ENCODE data around the gene STUM.

The STUM gene

GRCh38 chr1:226519716-226520598 is 28.6 kb upstream of the STUM start:
- H3K9ac ChIP-seq (ENCODE audit: low read depth in 1 of 2, low read length in 2 of 2), result no peak overlapping the region
- H3K27me3 ChIP-seq (ENCODE audit: control insufficient read depth in 1 of 2, insufficient read depth in 2 of 2, low read length in 2 of 2), result no peaks in the 10 kb centered on the region
- no peaks in the 10 kb centered on the region for H3K36me3 ChIP-seq (ENCODE audit: control insufficient read depth in 1 of 2, insufficient read depth in 2 of 2, low read length in 2 of 2)
- H3K4me1 ChIP-seq (ENCODE audit: control insufficient read depth in 1 of 2, insufficient read depth in 2 of 2, low read length in 2 of 2), result peaks cover 0 to 5% of the 10 kb centered on the region in 2 donors
- H3K27ac ChIP-seq (ENCODE audit: low read depth, low read length), result no peak overlapping the region
- no peaks in the 10 kb centered on the region for H3K9me3 ChIP-seq (ENCODE audit: control insufficient read depth in 1 of 2, low read length in 2 of 2)
- H3K4me3 ChIP-seq (ENCODE audit: low read depth in 1 of 2, low read length in 2 of 2), result no peak overlapping the region

DNA sequence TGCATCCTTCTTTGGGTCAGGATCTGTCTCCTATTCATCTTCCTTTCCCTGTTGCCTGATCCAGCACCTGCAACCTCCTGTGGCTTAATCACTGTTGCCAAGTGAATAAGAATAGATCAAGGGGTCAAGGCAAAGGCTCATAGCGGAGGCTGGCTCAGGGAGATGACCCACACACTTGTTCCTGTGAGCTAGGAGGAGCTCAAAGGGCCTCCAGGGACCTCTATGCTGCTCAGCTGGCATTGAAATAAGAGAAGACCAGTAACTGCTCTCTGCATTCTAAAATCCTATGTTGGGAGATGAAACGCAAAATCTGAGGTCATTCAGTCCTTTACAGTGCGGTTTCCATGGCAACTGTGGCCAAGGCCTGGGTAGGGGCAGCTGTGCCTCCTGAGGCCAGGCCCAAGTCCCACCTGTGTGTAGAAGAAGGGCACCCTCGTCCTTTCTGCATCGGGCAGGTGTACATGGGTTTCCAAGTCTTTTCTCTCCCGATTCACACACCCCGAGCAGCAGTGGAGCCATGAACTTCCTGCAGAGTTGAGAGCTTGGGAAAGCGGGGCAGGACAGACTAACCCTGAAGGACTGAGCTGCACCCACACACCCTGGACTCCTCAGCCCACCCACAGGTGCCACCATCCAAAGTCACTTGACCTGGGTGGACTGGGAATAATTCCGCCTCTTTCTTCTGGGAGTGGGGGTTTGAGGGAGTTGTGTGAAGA is 27.8 kb upstream of the STUM start:
- Histone ChIP-seq H3K27ac (ENCODE audit: low read depth, low read length) (no peak overlapping the region), H3K27me3 (ENCODE audit: control insufficient read depth in 1 of 2, insufficient read depth in 2 of 2, low read length in 2 of 2) (no peaks in the 10 kb centered on the region), H3K9ac (ENCODE audit: low read depth in 1 of 2, low read length in 2 of 2) (no peak overlapping the region), H3K4me1 (ENCODE audit: control insufficient read depth in 1 of 2, insufficient read depth in 2 of 2, low read length in 2 of 2) (peaks cover 0 to 5% of the 10 kb centered on the region in 2 donors), H3K36me3 (ENCODE audit: control insufficient read depth in 1 of 2, insufficient read depth in 2 of 2, low read length in 2 of 2) (no peaks in the 10 kb centered on the region), H3K9me3 (ENCODE audit: control insufficient read depth in 1 of 2, low read length in 2 of 2) (no peaks in the 10 kb centered on the region), H3K4me3 (ENCODE audit: low read depth in 1 of 2, low read length in 2 of 2) (no peak overlapping the region)

GRCh38 chr1:226523646-226524406 is 24.7 kb upstream of the STUM start:
- Histone ChIP-seq H3K4me1 (ENCODE audit: control insufficient read depth in 1 of 2, insufficient read depth in 2 of 2, low read length in 2 of 2) (peaks cover 0 to 5% of the 10 kb centered on the region in 2 donors), H3K9me3 (ENCODE audit: control insufficient read depth in 1 of 2, low read length in 2 of 2) (no peaks in the 10 kb centered on the region), H3K36me3 (ENCODE audit: control insufficient read depth in 1 of 2, insufficient read depth in 2 of 2, low read length in 2 of 2) (no peaks in the 10 kb centered on the region), H3K9ac (ENCODE audit: low read depth in 1 of 2, low read length in 2 of 2) (no peak overlapping the region), H3K27me3 (ENCODE audit: control insufficient read depth in 1 of 2, insufficient read depth in 2 of 2, low read length in 2 of 2) (no peaks in the 10 kb centered on the region), H3K27ac (ENCODE audit: low read depth, low read length) (no peak overlapping the region), H3K4me3 (ENCODE audit: low read depth in 1 of 2, low read length in 2 of 2) (no peak overlapping the region)

DNA sequence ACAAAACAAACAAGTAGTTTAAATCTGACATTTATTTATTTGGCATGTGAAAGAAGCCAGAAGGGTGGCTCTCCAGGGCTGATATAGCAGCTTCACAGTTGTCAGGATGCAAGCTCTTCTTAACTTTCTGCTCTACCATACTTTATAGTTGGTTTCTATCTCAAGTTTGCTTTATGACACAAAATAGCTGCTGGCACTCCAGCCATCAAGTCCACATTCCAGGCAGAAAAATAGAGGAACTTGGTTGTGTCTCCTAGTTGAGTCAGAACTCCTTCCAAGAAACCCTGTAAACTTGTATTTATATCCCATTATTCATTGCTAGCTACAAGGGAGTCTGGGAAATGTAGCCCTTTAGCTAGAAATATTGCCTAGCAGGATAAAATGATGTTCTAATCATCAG is 24.0 kb upstream of the STUM start:
- no peaks in the 10 kb centered on the region for H3K9me3 ChIP-seq (ENCODE audit: control insufficient read depth in 1 of 2, low read length in 2 of 2)
- H3K36me3 ChIP-seq (ENCODE audit: control insufficient read depth in 1 of 2, insufficient read depth in 2 of 2, low read length in 2 of 2), result no peaks in the 10 kb centered on the region
- H3K4me3 ChIP-seq (ENCODE audit: low read depth in 1 of 2, low read length in 2 of 2), result no peak overlapping the region
- H3K9ac ChIP-seq (ENCODE audit: low read depth in 1 of 2, low read length in 2 of 2), result no peak overlapping the region
- no peak overlapping the region for H3K27ac ChIP-seq (ENCODE audit: low read depth, low read length)
- no peaks in the 10 kb centered on the region for H3K27me3 ChIP-seq (ENCODE audit: control insufficient read depth in 1 of 2, insufficient read depth in 2 of 2, low read length in 2 of 2)
- H3K4me1 ChIP-seq (ENCODE audit: control insufficient read depth in 1 of 2, insufficient read depth in 2 of 2, low read length in 2 of 2), result peaks cover 0 to 2% of the 10 kb centered on the region in 2 donors

GRCh38 chr1:226525750-226526149 is 22.8 kb upstream of the STUM start:
- Histone ChIP-seq H3K9me3 (ENCODE audit: control insufficient read depth in 1 of 2, low read length in 2 of 2) (no peaks in the 10 kb centered on the region), H3K9ac (ENCODE audit: low read depth in 1 of 2, low read length in 2 of 2) (no peak overlapping the region), H3K36me3 (ENCODE audit: control insufficient read depth in 1 of 2, insufficient read depth in 2 of 2, low read length in 2 of 2) (no peaks in the 10 kb centered on the region), H3K27me3 (ENCODE audit: control insufficient read depth in 1 of 2, insufficient read depth in 2 of 2, low read length in 2 of 2) (no peaks in the 10 kb centered on the region), H3K27ac (ENCODE audit: low read depth, low read length) (no peak overlapping the region), H3K4me3 (ENCODE audit: low read depth in 1 of 2, low read length in 2 of 2) (no peak overlapping the region), H3K4me1 (ENCODE audit: control insufficient read depth in 1 of 2, insufficient read depth in 2 of 2, low read length in 2 of 2) (no peaks in the 10 kb centered on the region)

- Histone ChIP-seq H3K4me1 (ENCODE audit: control insufficient read depth in 1 of 2, insufficient read depth in 2 of 2, low read length in 2 of 2) (no peaks in the 10 kb centered on the region), H3K4me3 (ENCODE audit: low read depth in 1 of 2, low read length in 2 of 2) (peak overlapping the region in 1 of 2 donors; percentile 40), H3K27me3 (ENCODE audit: control insufficient read depth in 1 of 2, insufficient read depth in 2 of 2, low read length in 2 of 2) (no peaks in the 10 kb centered on the region), H3K9me3 (ENCODE audit: control insufficient read depth in 1 of 2, low read length in 2 of 2) (no peaks in the 10 kb centered on the region), H3K27ac (ENCODE audit: low read depth, low read length) (no peak overlapping the region), H3K9ac (ENCODE audit: low read depth in 1 of 2, low read length in 2 of 2) (no peak overlapping the region), H3K36me3 (ENCODE audit: control insufficient read depth in 1 of 2, insufficient read depth in 2 of 2, low read length in 2 of 2) (no peaks in the 10 kb centered on the region)
Measured at GRCh38 chr1:226526801-226527595, 21.6 kb upstream of the STUM start.

- Histone ChIP-seq H3K4me3 (ENCODE audit: low read depth in 1 of 2, low read length in 2 of 2) (no peak overlapping the region), H3K4me1 (ENCODE audit: control insufficient read depth in 1 of 2, insufficient read depth in 2 of 2, low read length in 2 of 2) (no peaks in the 10 kb centered on the region), H3K9ac (ENCODE audit: low read depth in 1 of 2, low read length in 2 of 2) (no peak overlapping the region), H3K9me3 (ENCODE audit: control insufficient read depth in 1 of 2, low read length in 2 of 2) (no peaks in the 10 kb centered on the region), H3K36me3 (ENCODE audit: control insufficient read depth in 1 of 2, insufficient read depth in 2 of 2, low read length in 2 of 2) (no peaks in the 10 kb centered on the region), H3K27me3 (ENCODE audit: control insufficient read depth in 1 of 2, insufficient read depth in 2 of 2, low read length in 2 of 2) (no peaks in the 10 kb centered on the region), H3K27ac (ENCODE audit: low read depth, low read length) (no peak overlapping the region)
Measured at GRCh38 chr1:226529891-226530290, 18.7 kb upstream of the STUM start.

DNA sequence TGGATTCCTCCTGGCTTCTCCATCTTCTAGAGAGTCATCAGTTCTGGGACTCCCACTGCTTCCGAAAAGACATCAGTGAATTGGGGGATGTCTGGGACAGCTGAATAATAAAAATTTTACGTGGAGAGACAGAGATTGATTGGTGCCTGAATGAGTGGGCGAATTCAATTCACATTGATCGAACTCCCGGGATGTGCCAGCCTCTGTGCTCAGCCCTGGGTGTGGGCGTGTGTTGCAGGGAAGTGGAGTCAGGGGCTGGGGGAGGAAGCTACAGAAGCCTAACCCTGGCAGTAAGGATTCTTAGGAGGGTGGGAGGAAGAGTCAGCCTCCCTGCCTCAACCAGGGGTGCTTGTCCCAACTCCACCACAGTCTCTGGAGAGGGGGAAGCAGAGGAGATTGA is 18.0 kb upstream of the STUM start:
- Histone ChIP-seq H3K36me3 (ENCODE audit: control insufficient read depth in 1 of 2, insufficient read depth in 2 of 2, low read length in 2 of 2) (no peaks in the 10 kb centered on the region), H3K27ac (ENCODE audit: low read depth, low read length) (no peak overlapping the region), H3K4me1 (ENCODE audit: control insufficient read depth in 1 of 2, insufficient read depth in 2 of 2, low read length in 2 of 2) (no peaks in the 10 kb centered on the region), H3K4me3 (ENCODE audit: low read depth in 1 of 2, low read length in 2 of 2) (no peak overlapping the region), H3K9ac (ENCODE audit: low read depth in 1 of 2, low read length in 2 of 2) (no peak overlapping the region), H3K27me3 (ENCODE audit: control insufficient read depth in 1 of 2, insufficient read depth in 2 of 2, low read length in 2 of 2) (no peaks in the 10 kb centered on the region), H3K9me3 (ENCODE audit: control insufficient read depth in 1 of 2, low read length in 2 of 2) (no peaks in the 10 kb centered on the region)

DNA sequence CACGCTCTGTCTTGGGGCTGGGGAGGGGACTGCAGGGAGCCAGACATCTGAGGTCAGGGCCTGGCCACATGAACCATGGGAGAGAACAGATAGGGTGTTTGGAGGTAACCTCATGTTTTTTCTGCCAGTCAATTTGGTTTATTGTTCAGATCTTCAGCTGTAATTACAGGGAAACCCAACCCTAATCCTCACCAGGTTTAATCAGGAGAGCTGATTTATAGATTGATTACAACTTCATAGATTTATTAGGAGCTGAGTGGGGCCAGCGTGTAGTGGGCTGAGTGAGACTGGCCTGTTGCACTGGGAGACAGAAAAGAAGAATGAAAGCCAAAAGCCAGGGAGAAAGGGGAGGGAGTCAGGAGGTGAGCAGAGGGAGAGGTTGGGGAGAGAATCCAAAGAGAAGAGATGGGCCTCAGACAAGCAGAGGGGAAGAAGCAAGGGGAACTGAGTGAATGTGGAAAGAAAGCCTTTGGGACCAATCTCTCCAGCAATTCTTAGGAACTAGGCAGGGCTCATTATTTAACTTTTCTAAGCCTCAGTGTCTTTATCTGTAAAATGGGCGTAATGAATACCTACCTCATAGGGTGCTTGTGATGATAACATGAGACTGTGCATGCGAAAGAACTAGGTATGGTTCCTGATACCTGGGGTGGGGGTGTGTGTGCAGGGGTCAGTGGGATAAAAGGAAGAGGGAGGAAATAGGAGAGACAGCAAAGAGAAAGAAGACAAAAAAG is 17.0 kb upstream of the STUM start:
- no peaks in the 10 kb centered on the region for H3K9me3 ChIP-seq (ENCODE audit: control insufficient read depth in 1 of 2, low read length in 2 of 2)
- H3K27ac ChIP-seq (ENCODE audit: low read depth, low read length), result no peak overlapping the region
- no peaks in the 10 kb centered on the region for H3K4me1 ChIP-seq (ENCODE audit: control insufficient read depth in 1 of 2, insufficient read depth in 2 of 2, low read length in 2 of 2)
- no peaks in the 10 kb centered on the region for H3K36me3 ChIP-seq (ENCODE audit: control insufficient read depth in 1 of 2, insufficient read depth in 2 of 2, low read length in 2 of 2)
- H3K4me3 ChIP-seq (ENCODE audit: low read depth in 1 of 2, low read length in 2 of 2), result no peak overlapping the region
- H3K9ac ChIP-seq (ENCODE audit: low read depth in 1 of 2, low read length in 2 of 2), result no peak overlapping the region
- no peaks in the 10 kb centered on the region for H3K27me3 ChIP-seq (ENCODE audit: control insufficient read depth in 1 of 2, insufficient read depth in 2 of 2, low read length in 2 of 2)

Data from duodenal mucosa (tissue), 2 donors.